ENCODE data around the gene TCTA.
A peak's percentile ranks its signal among the peaks of the same experiment; 100 is the strongest.

Gene TCTA

GRCh38 chr3:49410846-49411534 is 1.2 kb upstream of the TCTA start:
- no peak for DNase-seq

GRCh38 chr3:49411535-49411967 is 672 bp upstream of the TCTA start:
- DNase-seq, result peak; percentile 66

- no peak for DNase-seq
Measured at GRCh38 chr3:49412632-49413337, 562 bp downstream of the TCTA start.

GRCh38 chr3:49413338-49413734 is 1.1 kb downstream of the TCTA start:
- no peak for DNase-seq

GRCh38 chr3:49414753-49415152 is 2.5 kb downstream of the TCTA start:
- no peak for DNase-seq

- no peak for DNase-seq
Measured at GRCh38 chr3:49415931-49416601, 3.8 kb downstream of the TCTA start.

- no peak for DNase-seq
Measured at GRCh38 chr3:49416867-49417266, 4.6 kb downstream of the TCTA start.

- DNase-seq, result no peak
Measured at GRCh38 chr3:49417516-49418120, 5.4 kb downstream of the TCTA start.

- no peak for DNase-seq
Measured at GRCh38 chr3:49421890-49422378, 9.7 kb downstream of the TCTA start.

- no peak for DNase-seq
Measured at GRCh38 chr3:49422379-49423248, 10.4 kb downstream of the TCTA start, which contains the start of gene AMT. Gene AMT (minus strand): TSS chr3:49422473. CDS start chr3:49422450, 23 bp downstream.

GRCh38 chr3:49424816-49425215 is 12.6 kb downstream of the TCTA start:
- DNase-seq, result no peak

GRCh38 chr3:49427586-49427985 is 15.4 kb downstream of the TCTA start:
- DNase-seq, result no peak

GRCh38 chr3:49428752-49429080 is 16.5 kb downstream of the TCTA start:
- no peak for DNase-seq

GRCh38 chr3:49434731-49435130 is 22.5 kb downstream of the TCTA start:
- DNase-seq, result no peak

- no peak for DNase-seq
Measured at GRCh38 chr3:49445391-49445790, 33.2 kb downstream of the TCTA start.

GRCh38 chr3:49453621-49454020 is 41.4 kb downstream of the TCTA start:
- DNase-seq, result no peak

GRCh38 chr3:49454458-49454857 is 42.2 kb downstream of the TCTA start:
- DNase-seq, result peak; percentile 49

- DNase-seq, result no peak
Measured at GRCh38 chr3:49454898-49455681, 42.9 kb downstream of the TCTA start.

- DNase-seq, result no peak
Measured at GRCh38 chr3:49456466-49456865, 44.2 kb downstream of the TCTA start.

- no peak for DNase-seq
Measured at GRCh38 chr3:49460188-49460890, 48.1 kb downstream of the TCTA start.

GRCh38 chr3:49460956-49461355 is 48.7 kb downstream of the TCTA start:
- no peak for DNase-seq

Measured in RPMI8226 (cell line).